8988T (cell line): ENCODE measurements around the gene TBC1D22B.
A peak's percentile ranks its signal among the peaks of the same experiment; 100 is the strongest.

Source experiments
- DNase-seq: peaks from one replicate; pipeline ENCODE4 v3.0.0; 2011

The TBC1D22B gene

GRCh38 chr6:37257634-37258404 lies at the start of gene TBC1D22B, which contains the start of gene TMEM217:
TSS of gene TBC1D22B (plus strand) at chr6:37257772. CDS start at chr6:37257918, 146 bp downstream.
TSS of gene TMEM217 (minus strand) at chr6:37258144. CDS start at chr6:37219030, 39,114 bp downstream.
- DNase-seq: peak; percentile 92

GRCh38 chr6:37207903-37208456 lies 49.6 kb upstream of the TBC1D22B start:
- peak; percentile 65 for DNase-seq

GRCh38 chr6:37208793-37209192 lies 48.8 kb upstream of the TBC1D22B start:
- no peak for DNase-seq

- no peak for DNase-seq
These were observed 47.9 kb upstream of the TBC1D22B start for GRCh38 chr6:37209461-37210205.

GRCh38 chr6:37210313-37210968 lies 47.1 kb upstream of the TBC1D22B start:
- peak; percentile 43 for DNase-seq

- DNase-seq: no peak
These were observed 45.3 kb upstream of the TBC1D22B start for GRCh38 chr6:37212268-37212667.

GRCh38 chr6:37218061-37218460 lies 39.5 kb upstream of the TBC1D22B start:
- no peak for DNase-seq

GRCh38 chr6:37218511-37218910 lies 39.1 kb upstream of the TBC1D22B start:
- no peak for DNase-seq

GRCh38 chr6:37221585-37222124 lies 35.9 kb upstream of the TBC1D22B start:
- no peak for DNase-seq

GRCh38 chr6:37222125-37222967 lies 35.2 kb upstream of the TBC1D22B start:
- DNase-seq: peak; percentile 62

- no peak for DNase-seq
These were observed 34.6 kb upstream of the TBC1D22B start for GRCh38 chr6:37222992-37223391.

- no peak for DNase-seq
These were observed 32.0 kb upstream of the TBC1D22B start for GRCh38 chr6:37225350-37226169.

GRCh38 chr6:37230104-37230503 lies 27.5 kb upstream of the TBC1D22B start:
- DNase-seq: no peak

- DNase-seq: no peak
These were observed 25.0 kb upstream of the TBC1D22B start for GRCh38 chr6:37232430-37233017.

- no peak for DNase-seq
These were observed 24.0 kb upstream of the TBC1D22B start for GRCh38 chr6:37233541-37233940.

- DNase-seq: no peak
These were observed 20.7 kb upstream of the TBC1D22B start for GRCh38 chr6:37236921-37237320.

GRCh38 chr6:37237789-37238188 lies 19.8 kb upstream of the TBC1D22B start:
- no peak for DNase-seq

- no peak for DNase-seq
These were observed 19.2 kb upstream of the TBC1D22B start for GRCh38 chr6:37238381-37238780.

- DNase-seq: no peak
These were observed 18.0 kb upstream of the TBC1D22B start for GRCh38 chr6:37239526-37239925.

- no peak for DNase-seq
These were observed 17.4 kb upstream of the TBC1D22B start for GRCh38 chr6:37239950-37240713.
